K562 (cell line): ENCODE measurements around the gene F2RL1. TPM values are rescaled to one million over a fixed set of nuclear protein-coding genes. Genes with fewer than 3 reads are reported as not detected.
"Not testable (repeated sequence)": the region's sequence is repeated elsewhere in the genome, so short reads cannot be mapped to it uniquely, and the experiment has no call there.

Experiments
- ATAC-seq: fragments of 200-7000 bp; cut with Tn5 transposase; 3 replicates; pipeline ENCODE4 v1.9.1; 2020; ENCODE audit warnings: moderate library complexity
- BruUV-seq: library from RNA; stranded (reverse); fragments of 400-500 nt; replicated peaks from 2 replicates; lab custom pipeline; 2021; lab: Mats Ljungman, UMichigan
- CTCF ChIA-PET: fragments of 300-600 bp; formaldehyde crosslinking; extraction: SDS; loops from one replicate; lab custom pipeline; 2021; ENCODE audit warnings: low intra/inter-chr PET ratio; lab: Yijun Ruan, JAX
- POLR2A ChIA-PET: fragments of 300-600, 350-650 bp; sonication (Branson Sonifier 250); formaldehyde crosslinking; extraction: SDS; loops from one replicate; lab custom pipeline; 2021; ENCODE audit warnings: antibody characterized with exemption, inconsistent platforms; lab: Yijun Ruan, JAX
- DNase-seq, 4 experiments: peaks; one replicate each; pipeline versions ENCODE4 v3.0.0 to v3.0.0-alpha.2; 2011 to 2018; ENCODE audit warnings: low spot score in 3 of 4, mixed read lengths in 3 of 4; ENCODE audit errors: extremely low read depth in 1 of 4
- FAIRE-seq: peaks from 2 replicates; lab custom pipeline; 2011; peaks lifted over from hg19 to GRCh38; lab: Jason Lieb, UNC
- H2AFZ ChIP-seq: 2 replicates; pipeline ENCODE4 v1.6.0; 2011; ENCODE audit warnings: low read depth, low read length, control low read depth, inconsistent platforms
- H3K27ac ChIP-seq: fragments of 200-600 bp; 3 replicates; pipeline ENCODE4 v1.8.0; 2011; ENCODE audit warnings: low read depth, mild to moderate bottlenecking, control low read depth, inconsistent platforms, low read length, moderate library complexity, mixed read lengths; ENCODE audit errors: extremely low read depth
- H3K27me3 ChIP-seq, 2 experiments: fragments of 300-600 bp in 1 of 2; 2 replicates in 1 of 2; 3 replicates in 1 of 2; pipeline versions ENCODE4 v1.6.0 to v1.8.0; 2011; ENCODE audit warnings: inconsistent platforms in 2 of 2, low read length in 2 of 2, mild to moderate bottlenecking in 1 of 2, mixed read lengths in 1 of 2, moderate library complexity in 1 of 2; ENCODE audit not compliant: control insufficient read depth in 2 of 2, insufficient read depth in 2 of 2
- H3K36me3 ChIP-seq: fragments of 300-600 bp; 3 replicates; pipeline ENCODE4 v1.8.0; 2011; ENCODE audit warnings: mild to moderate bottlenecking, low read length, inconsistent platforms; ENCODE audit not compliant: control insufficient read depth, insufficient read depth
- H3K4me1 ChIP-seq, 2 experiments: fragments of 200-600 bp in 1 of 2; replicated peaks in 1 of 2; 2 replicates in 1 of 2; 3 replicates in 1 of 2; pipeline versions ENCODE4 v1.5.1 to v1.8.0; 2011; ENCODE audit warnings: inconsistent platforms in 2 of 2, low read length in 2 of 2, mild to moderate bottlenecking in 1 of 2, mixed read lengths in 1 of 2, moderate library complexity in 1 of 2; ENCODE audit not compliant: control insufficient read depth in 2 of 2, insufficient read depth in 2 of 2
- H3K4me2 ChIP-seq: 2 replicates; pipeline ENCODE4 v1.6.1; 2011; ENCODE audit warnings: low read length, control low read depth, inconsistent platforms, mixed read lengths; ENCODE audit not compliant: insufficient read depth
- H3K4me3 ChIP-seq: fragments of 200-600 bp; sonication (generic), shearing (Covaris generic); 2 replicates; pipeline ENCODE4 v1.5.1; 2016; ENCODE audit warnings: control low read depth, inconsistent platforms
- H3K79me2 ChIP-seq: fragments of 200-600 bp; 3 replicates; pipeline ENCODE4 v1.8.0; 2011; ENCODE audit warnings: low read length, inconsistent platforms; ENCODE audit not compliant: control insufficient read depth, insufficient read depth
- H3K9ac ChIP-seq, 2 experiments: 2 replicates each; pipeline versions ENCODE4 v1.6.0 to v1.6.1; 2011; ENCODE audit warnings: low read depth in 2 of 2, low read length in 2 of 2, control low read depth in 1 of 2, inconsistent platforms in 1 of 2, mild to moderate bottlenecking in 1 of 2, mixed read lengths in 1 of 2; ENCODE audit not compliant: insufficient read depth in 1 of 2
- H3K9me1 ChIP-seq: one replicate; pipeline ENCODE4 v1.6.0; 2011; ENCODE audit warnings: inconsistent platforms, mild to moderate bottlenecking, low read length, moderate library complexity; ENCODE audit not compliant: control insufficient read depth, insufficient read depth
- H3K9me3 ChIP-seq: replicated peaks from 2 replicates; pipeline ENCODE4 v1.5.1; 2011; ENCODE audit warnings: low read depth, low read length, inconsistent platforms; ENCODE audit not compliant: control insufficient read depth, insufficient read depth
- H4K20me1 ChIP-seq: replicated peaks from 2 replicates; pipeline ENCODE4 v1.6.1; 2011; ENCODE audit warnings: low read length, inconsistent platforms, mixed read lengths; ENCODE audit not compliant: control insufficient read depth, insufficient read depth
- BRF1 ChIP-seq: IDR thresholded peaks from 3 replicates; pipeline ENCODE4 v1.6.1; 2011; ENCODE audit warnings: borderline replicate concordance, mild to moderate bottlenecking; ENCODE audit not compliant: insufficient read length; ENCODE audit errors: extremely low read depth
- MAFF ChIP-seq: IDR thresholded peaks from 2 replicates; pipeline ENCODE4 v1.6.1; 2012; ENCODE audit warnings: low read length, improper control_type of control experiment
- MAFG ChIP-seq: fragments of 450-650 bp; conservative IDR thresholded peaks from 2 replicates; pipeline ENCODE4 v1.6.1; 2016; ENCODE audit warnings: missing genetic modification characterization, missing compliant biosample characterization
- NFE2 ChIP-seq: IDR thresholded peaks from 2 replicates; pipeline ENCODE4 v1.6.1; 2014; ENCODE audit warnings: antibody characterized with exemption, low read depth
- PRDM10 ChIP-seq: fragments of 450-650 bp; IDR thresholded peaks from 2 replicates; pipeline ENCODE4 v1.6.1; 2018; ENCODE audit not compliant: partially characterized antibody
- PTBP1 ChIP-seq: fragments of 200-400 bp; formaldehyde crosslinking; IDR thresholded peaks from 2 replicates; pipeline ENCODE4 v1.6.1; 2017; ENCODE audit warnings: low read depth, low read length
- PTRF ChIP-seq: fragments of 450-650 bp; IDR thresholded peaks from 2 replicates; pipeline ENCODE4 v1.6.1; 2016; ENCODE audit warnings: mild to moderate bottlenecking, missing genetic modification characterization, missing compliant biosample characterization
- YBX1 ChIP-seq: fragments of 450-650 bp; IDR thresholded peaks from 2 replicates; pipeline ENCODE4 v1.7.1; 2016; ENCODE audit warnings: mild to moderate bottlenecking
- ZNF174 ChIP-seq: fragments of 250-450 bp; sonication (Bioruptor Pico); IDR thresholded peaks from 2 replicates; pipeline ENCODE4 v1.4.0; 2020; ENCODE audit warnings: mild to moderate bottlenecking
- ZNF57 ChIP-seq: fragments of 450-650 bp; formaldehyde crosslinking; IDR thresholded peaks from 2 replicates; pipeline ENCODE4 v1.4.0; 2020; ENCODE audit warnings: mild to moderate bottlenecking, moderate library complexity
- WGBS: fragments of 100-300 bp; shearing (Covaris generic); methylation state at CpG from one replicate; pipeline ENCODE4 v1.1.6; 2016; ENCODE audit warnings: low coverage, mixed read lengths; ENCODE audit not compliant: insufficient coverage; ENCODE audit errors: missing lambda C conversion rate; 5-methylcytosine and 5-hydroxymethylcytosine counted together
- in situ Hi-C: fragments of 300-500 bp; cut with MboI; formaldehyde crosslinking; loops from 4 replicates; pipeline ENCODE4 v1.15.0; 2018; ENCODE audit warnings: inconsistent platforms, mixed read lengths
- intact Hi-C: fragments of 100-400 bp; cut with micrococcal nuclease; formaldehyde crosslinking; loops from 2 replicates; pipeline ENCODE4 v1.14.2; 2022
- polyA plus RNA-seq, 8 experiments: library from polyadenylated mRNA; depleted of rRNA in 4 of 8; stranded (reverse) in 5 of 8; unstranded in 3 of 8; fragments of >200 nt; fragmentation: Nextera tagmentation in 2 of 8; fragmentation: Illumina TruSeq in 1 of 8; extraction: Ambion mirVana in 2 of 8; extraction: Trizol in 1 of 8; gene quantifications; 2 replicates each; pipeline versions ENCODE4 v1.2.1 to v1.2.3, GENCODE V29; 2011 to 2014; ENCODE audit warnings: inconsistent platforms in 1 of 8, missing spikeins in 1 of 8
- total RNA-seq, 7 experiments: library from RNA; depleted of rRNA in 6 of 7; stranded (reverse); fragments of >200 nt in 6 of 7; fragmentation: Illumina TruSeq in 2 of 7; extraction: Trizol in 2 of 7; gene quantifications; 2 replicates each; pipeline versions ENCODE4 v1.2.1 to v1.2.3, GENCODE V29; 2011 to 2021; ENCODE audit warnings: low replicate concordance in 1 of 7
- TF ChIP-seq, protein P1 (sequence below): fragments of 450-650 bp; formaldehyde crosslinking; IDR thresholded peaks from 2 replicates; pipeline ENCODE4 v1.4.0; 2022; ENCODE audit warnings: mild to moderate bottlenecking, moderate library complexity

F2RL1 gene
- total and polyA plus RNA-seq, 9 of the 15 experiments (the other 6 are each of a cell fraction or from before 2014, with no cell fraction given) = 0.03 to 0.50 (median 0.27) TPM; not detected in 6

DNA sequence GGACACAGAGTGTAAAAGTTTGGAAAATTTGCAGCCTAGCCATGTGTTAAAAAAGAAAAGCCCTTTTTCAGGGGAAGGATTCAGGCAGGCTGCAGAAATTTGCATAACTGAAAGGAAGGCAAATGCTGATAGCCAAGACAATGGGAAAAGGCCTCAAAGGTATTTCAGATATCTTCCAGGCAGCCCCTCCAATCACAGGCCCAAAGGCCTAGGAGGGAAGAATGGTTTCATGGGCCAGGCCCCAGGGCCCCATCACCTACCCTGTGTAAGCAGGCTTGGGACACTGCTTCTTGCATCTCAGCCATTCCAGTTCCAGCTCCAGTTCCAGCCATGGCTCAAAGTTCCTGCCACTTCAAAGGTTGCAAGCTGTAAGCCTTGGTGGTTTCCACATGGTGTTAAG lies 35.8 kb downstream of the F2RL1 start (continued):
- no peak for TF ChIP-seq ZNF57
- TF ChIP-seq PTBP1 = no peak
- no peak for TF ChIP-seq YBX1
- no peak for TF ChIP-seq PTRF (tag)

GRCh38 chr5:76855501-76855900 lies 36.7 kb downstream of the F2RL1 start:
- ATAC-seq, POLR2A ChIA-PET, H3K27me3 ChIP-seq, H3K9ac ChIP-seq, intact Hi-C loops, DNase-seq, H3K27ac ChIP-seq, H3K9me1 ChIP-seq, H3K4me3 ChIP-seq, H3K36me3 ChIP-seq, CTCF ChIA-PET, in situ Hi-C loops, H4K20me1 ChIP-seq, FAIRE-seq, BruUV-seq, H3K9me3 ChIP-seq, H3K79me2 ChIP-seq: not testable (repeated sequence)
- H3K4me1 ChIP-seq = peaks cover 14 to 21% of the 10 kb centered on the region in 2 experiments
- peak overlapping the region; percentile 17 for H3K4me2 ChIP-seq
- H2AFZ ChIP-seq = peak overlapping the region; percentile 85; the same call in 1 of the 2 replicates

- no TSS peak for BruUV-seq
- no peaks in the 10 kb centered on the region for H3K27me3 ChIP-seq
- no peaks in the 10 kb centered on the region; the same call in 1 of the 2 replicates for H3K9me3 ChIP-seq
- H3K27ac ChIP-seq = 0 out of 3 replicates have a peak overlapping the region, but pooled peaks have one; percentile 5
- ATAC-seq (peak; percentile 77), FAIRE-seq (peak; percentile 62), DNase-seq (peak in 2 of 4 experiments; percentile 25 to 62)
- WGBS = 83% methylated on average over 2 of the region's 3 CpGs
- CTCF ChIA-PET = no interaction called here
- H3K4me2 ChIP-seq = peak overlapping the region; percentile 17
- no peaks in the 10 kb centered on the region for H3K36me3 ChIP-seq
- intact Hi-C loops (no loop called here), in situ Hi-C loops (no loop called here)
- no peak overlapping the region for H3K4me3 ChIP-seq
- peaks cover 9 to 18% of the 10 kb centered on the region in 2 experiments for H3K4me1 ChIP-seq
- H3K79me2 ChIP-seq = no peaks in the 10 kb centered on the region
- H4K20me1 ChIP-seq = no peaks in the 10 kb centered on the region
- POLR2A ChIA-PET = no interaction called here
- no peak overlapping the region for H3K9ac ChIP-seq
- H2AFZ ChIP-seq = peak overlapping the region; percentile 85
- H3K9me1 ChIP-seq = no peaks in the 10 kb centered on the region
- peak; percentile 63 for TF ChIP-seq MAFF
- TF ChIP-seq BRF1 = no peak
- peak; percentile 94 for TF ChIP-seq NFE2
- TF ChIP-seq, protein P1, sequence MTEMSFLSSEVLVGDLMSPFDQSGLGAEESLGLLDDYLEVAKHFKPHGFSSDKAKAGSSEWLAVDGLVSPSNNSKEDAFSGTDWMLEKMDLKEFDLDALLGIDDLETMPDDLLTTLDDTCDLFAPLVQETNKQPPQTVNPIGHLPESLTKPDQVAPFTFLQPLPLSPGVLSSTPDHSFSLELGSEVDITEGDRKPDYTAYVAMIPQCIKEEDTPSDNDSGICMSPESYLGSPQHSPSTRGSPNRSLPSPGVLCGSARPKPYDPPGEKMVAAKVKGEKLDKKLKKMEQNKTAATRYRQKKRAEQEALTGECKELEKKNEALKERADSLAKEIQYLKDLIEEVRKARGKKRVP = 0 out of 2 replicates have a peak, but pooled peaks have one; percentile 3
- TF ChIP-seq PRDM10 = peak; percentile 28
- peak; percentile 77 for TF ChIP-seq MAFG (tag)
- TF ChIP-seq ZNF174 = no peak
Measured at GRCh38 chr5:76855961-76856360, 37.1 kb downstream of the F2RL1 start.
